HCEC 1CT (cell line): ENCODE results near the gene ATP6V0B.

Source experiments
- DNase-seq: peaks from one replicate; pipeline ENCODE4 v3.0.0-alpha.2; 2017

The ATP6V0B gene

GRCh38 chr1:43969746-43970466, 4.9 kb upstream of the ATP6V0B start, which contains the start of gene DPH2:
TSS of gene DPH2 (plus strand) at chr1:43970010. CDS start at chr1:43970176, 166 bp downstream.
- peak; percentile 96 for DNase-seq

- no peak for DNase-seq
These were observed 4.3 kb upstream of the ATP6V0B start for GRCh38 chr1:43970502-43970901.

GRCh38 chr1:43970911-43971310, 3.8 kb upstream of the ATP6V0B start:
- DNase-seq = no peak

GRCh38 chr1:43971336-43971980, 3.3 kb upstream of the ATP6V0B start:
- DNase-seq = no peak

GRCh38 chr1:43973981-43974442, 748 bp upstream of the ATP6V0B start:
- DNase-seq = no peak

- DNase-seq = no peak
These were observed 645 bp downstream of the ATP6V0B start for GRCh38 chr1:43975249-43975961.

- no peak for DNase-seq
These were observed 1.3 kb downstream of the ATP6V0B start for GRCh38 chr1:43976045-43976444.

GRCh38 chr1:43976890-43977289, 2.1 kb downstream of the ATP6V0B start:
- DNase-seq = no peak

GRCh38 chr1:43977376-43978263, 2.9 kb downstream of the ATP6V0B start:
- DNase-seq = no peak

- no peak for DNase-seq
These were observed 3.4 kb downstream of the ATP6V0B start for GRCh38 chr1:43978264-43978550.

- peak; percentile 42 for DNase-seq
These were observed 3.9 kb downstream of the ATP6V0B start, which contains the start of gene B4GALT2 for GRCh38 chr1:43978551-43979260. TSS of gene B4GALT2 (plus strand) at chr1:43979210. CDS start at chr1:43981161, 1,951 bp downstream.

GRCh38 chr1:43979261-43979527, 4.4 kb downstream of the ATP6V0B start:
- no peak for DNase-seq

- DNase-seq = peak; percentile 53
These were observed 4.9 kb downstream of the ATP6V0B start for GRCh38 chr1:43979528-43980254.

- peak; percentile 42 for DNase-seq
These were observed 5.7 kb downstream of the ATP6V0B start for GRCh38 chr1:43980255-43981134.

GRCh38 chr1:43981135-43981491, 6.4 kb downstream of the ATP6V0B start:
- DNase-seq = no peak

GRCh38 chr1:43981636-43982035, 6.9 kb downstream of the ATP6V0B start:
- no peak for DNase-seq

- no peak for DNase-seq
These were observed 7.5 kb downstream of the ATP6V0B start for GRCh38 chr1:43982241-43982640.

- no peak for DNase-seq
These were observed 8.0 kb downstream of the ATP6V0B start for GRCh38 chr1:43982808-43983207.

- DNase-seq = no peak
These were observed 8.6 kb downstream of the ATP6V0B start for GRCh38 chr1:43983253-43983899.

GRCh38 chr1:43984855-43985254, 10.1 kb downstream of the ATP6V0B start:
- DNase-seq = no peak
